HG02943 (cell line): ENCODE measurements around the gene ACP1.
"Not testable (repeated sequence)": the region's sequence is repeated elsewhere in the genome, so short reads cannot be mapped to it uniquely, and the experiment has no call there.

Source experiments
- ATAC-seq: cut with Tn5 transposase; IDR thresholded peaks from one replicate; pipeline ENCODE4 v1.9.1; 2021; ENCODE audit warnings: mild to moderate bottlenecking, low read depth, moderate library complexity; ENCODE audit not compliant: unreplicated experiment

The ACP1 gene

DNA sequence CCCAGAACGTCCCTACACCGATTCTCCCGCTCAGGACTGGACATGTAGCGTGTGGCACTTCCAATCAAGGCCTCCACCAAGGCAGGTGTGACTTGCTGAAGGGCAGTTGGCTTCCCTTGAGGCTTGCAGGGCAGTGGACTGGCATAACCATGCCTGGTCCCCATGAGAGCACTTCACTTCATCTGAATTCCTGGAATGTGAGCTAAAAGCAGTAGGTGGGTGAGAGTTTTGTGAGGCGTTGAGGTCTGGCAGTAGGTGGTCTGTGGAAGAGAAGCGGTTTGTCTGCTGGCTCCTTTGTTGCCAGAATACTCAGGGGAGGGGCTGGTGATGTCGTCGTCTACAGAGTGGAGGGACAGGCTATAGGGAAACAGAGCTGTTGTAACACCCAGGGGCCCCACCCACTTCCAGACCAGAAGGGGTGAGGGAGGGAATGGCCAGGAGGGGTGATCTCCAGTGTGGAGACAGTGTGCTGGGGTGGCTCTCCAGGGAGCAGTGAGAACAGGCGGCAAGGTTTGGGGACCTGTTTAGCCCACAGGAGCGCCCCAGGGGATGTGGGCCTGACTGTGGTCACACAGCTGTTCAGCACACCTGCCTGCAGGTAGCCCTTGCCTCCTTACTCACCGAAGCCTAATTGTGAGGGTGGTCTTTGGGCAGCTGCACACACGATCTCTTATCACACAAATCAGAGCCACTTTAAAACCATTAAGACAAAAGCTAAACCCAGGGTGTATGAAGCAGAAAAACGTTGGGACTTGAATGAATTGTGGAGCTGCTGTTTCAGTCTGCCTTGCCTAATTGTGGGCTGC, 44.6 kb downstream of the ACP1 start:
- ATAC-seq: no peak

DNA sequence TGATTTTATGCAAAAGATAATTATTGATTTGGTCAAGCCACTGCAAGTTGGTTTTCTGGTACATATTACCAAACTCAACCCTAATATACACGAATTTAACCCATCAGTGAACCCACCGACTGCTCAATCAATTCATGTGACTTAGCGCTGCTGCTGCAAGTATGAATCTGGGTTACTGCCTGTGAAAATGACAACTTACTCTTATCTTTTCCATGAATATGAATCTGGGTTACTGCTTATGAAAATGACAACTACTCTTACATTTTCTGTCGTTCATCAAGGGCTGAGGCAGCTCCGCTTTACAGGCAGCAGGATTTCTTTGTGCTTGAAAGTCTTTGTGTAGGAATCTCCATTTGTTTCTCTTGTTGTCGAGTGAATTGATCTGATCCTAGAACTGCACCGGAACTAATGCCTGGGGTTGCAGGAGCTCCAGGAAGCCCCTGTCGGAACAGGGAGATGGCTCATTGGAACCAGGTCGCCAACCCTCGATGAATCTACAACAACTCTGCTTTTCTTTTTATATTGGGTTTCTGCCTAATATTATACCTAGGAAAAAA, 45.3 kb downstream of the ACP1 start:
- ATAC-seq: no peak

- no peak for ATAC-seq
These were observed 46.2 kb downstream of the ACP1 start for GRCh38 chr2:310994-311393.

- no peak for ATAC-seq
These were observed 49.2 kb downstream of the ACP1 start for GRCh38 chr2:313991-314390.

- ATAC-seq: no peak
These were observed 50.0 kb downstream of the ACP1 start for GRCh38 chr2:314561-315336.

- ATAC-seq: not testable (repeated sequence)
These were observed 51.2 kb downstream of the ACP1 start for GRCh38 chr2:315925-316324.

- no peak for ATAC-seq
These were observed 51.6 kb downstream of the ACP1 start for GRCh38 chr2:316381-316780.

DNA sequence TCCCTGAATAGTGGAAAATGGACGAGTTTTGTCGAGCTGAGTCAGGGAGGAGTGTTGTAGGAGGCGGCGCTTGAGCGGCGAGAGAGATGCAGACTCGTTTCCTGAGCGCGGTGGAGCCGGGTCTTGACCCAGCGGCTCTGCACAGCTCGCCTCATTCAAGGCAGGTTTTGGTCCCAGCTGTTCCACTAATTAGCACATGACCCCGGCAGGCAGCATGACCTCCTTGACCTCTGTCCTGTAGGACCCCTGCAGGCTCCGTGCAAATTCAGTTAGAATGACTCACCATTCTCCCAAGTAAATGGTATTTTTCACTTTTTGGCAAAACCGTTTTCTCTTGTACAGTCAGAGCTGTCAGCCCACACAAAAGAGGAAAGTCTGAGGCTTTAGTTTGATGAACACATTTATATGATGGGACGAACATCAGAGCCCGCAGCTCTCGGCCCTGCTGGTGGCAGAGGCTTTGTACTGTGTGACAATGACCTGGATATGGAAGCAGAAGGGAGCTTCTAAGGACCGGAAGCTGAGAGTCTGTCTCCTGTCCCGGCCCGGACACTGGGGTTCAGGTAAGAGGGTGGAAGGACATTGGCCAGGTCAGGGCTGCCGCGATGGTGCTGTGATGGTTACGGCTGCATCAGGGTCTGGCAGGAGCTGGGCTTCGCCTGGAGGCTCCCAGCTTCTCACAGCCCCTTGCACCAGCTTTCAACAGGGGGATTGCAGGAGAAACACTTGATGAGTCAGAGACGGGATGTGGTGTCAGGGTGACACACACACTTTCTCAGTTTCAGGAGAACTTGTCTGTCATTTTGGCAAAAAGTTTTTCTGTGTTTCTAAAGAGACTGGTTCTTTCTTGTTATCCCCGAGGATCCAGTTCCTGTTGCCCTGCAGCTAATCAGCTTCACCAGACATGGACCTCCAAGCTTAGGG, 53.0 kb downstream of the ACP1 start:
- ATAC-seq: no peak

- ATAC-seq: no peak
These were observed 54.4 kb downstream of the ACP1 start for GRCh38 chr2:319059-319600.

DNA sequence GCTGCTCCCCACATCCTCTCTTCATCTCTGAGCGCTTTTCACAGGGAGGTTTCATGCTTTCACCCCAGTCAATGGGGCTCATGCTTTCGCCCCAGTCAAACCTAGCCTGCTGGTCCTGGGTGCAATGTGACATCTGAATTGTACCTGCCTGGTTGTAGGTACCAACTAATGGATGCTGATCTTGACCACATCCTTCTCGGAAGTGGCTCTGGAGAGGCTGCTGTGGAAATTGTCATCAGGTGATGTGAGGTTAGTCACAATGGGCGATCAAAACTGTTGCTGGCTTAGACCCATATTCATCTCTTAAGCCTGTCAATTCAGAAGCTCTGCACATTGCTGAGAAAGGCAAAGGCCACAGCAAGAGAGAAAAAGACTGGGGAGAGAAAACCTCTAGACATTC, 55.8 kb downstream of the ACP1 start:
- no peak for ATAC-seq

GRCh38 chr2:322326-322725, 57.6 kb downstream of the ACP1 start:
- no peak for ATAC-seq

DNA sequence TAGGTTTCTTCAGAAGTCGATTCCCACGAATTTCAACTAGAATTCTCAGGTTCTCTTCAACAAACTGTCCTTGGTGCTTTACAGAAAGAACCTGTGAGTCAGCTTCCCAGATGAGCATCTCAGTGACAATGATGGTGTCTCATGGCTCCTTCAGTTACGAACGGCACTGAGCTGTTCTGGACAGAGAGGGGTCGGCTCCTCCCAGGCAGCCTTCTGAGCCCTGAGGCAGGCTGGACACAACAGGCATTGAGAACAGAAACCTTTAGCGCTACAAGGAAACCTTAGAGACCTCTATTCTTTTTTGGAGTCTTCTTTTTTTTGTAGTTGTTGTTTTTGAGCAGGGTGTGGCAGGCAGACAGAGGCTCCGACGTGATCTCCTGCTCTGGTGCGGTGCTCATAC, 58.3 kb downstream of the ACP1 start:
- no peak for ATAC-seq
